Stimulated activated CD4-positive, alpha-beta T cell treated with anti-CD3 and anti-CD28 coated beads, Interleukin-4, amount 100 ng/mL, for 4 hours (primary cell): ENCODE data around the gene SLC27A1.
"Not testable (repeated sequence)": the region's sequence is repeated elsewhere in the genome, so short reads cannot be mapped to it uniquely, and the experiment has no call there.

ENCODE experiments used
- DNase-seq, 2 experiments: peaks; one replicate each; pipeline ENCODE4 v3.0.0-alpha.2; 2020

Gene SLC27A1

DNA sequence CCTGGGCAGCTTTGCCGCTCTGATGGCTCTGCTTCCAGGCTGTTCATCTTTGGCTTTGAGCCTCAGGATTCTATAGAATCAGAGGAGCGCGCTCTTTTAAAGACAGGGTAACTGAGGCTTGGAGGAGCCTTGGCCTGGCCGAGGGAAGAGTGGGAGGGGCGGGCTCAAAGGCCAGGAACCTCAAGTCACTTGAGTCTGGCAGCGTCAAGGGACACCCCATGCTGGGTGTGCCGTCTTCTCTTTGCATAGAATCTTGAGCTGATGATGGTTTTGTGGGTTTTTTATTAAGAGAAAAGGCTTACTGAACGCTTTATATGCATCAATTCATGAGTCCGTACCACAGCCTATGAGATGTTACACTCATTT lies 42.2 kb downstream of the SLC27A1 start:
- no peak for DNase-seq

DNA sequence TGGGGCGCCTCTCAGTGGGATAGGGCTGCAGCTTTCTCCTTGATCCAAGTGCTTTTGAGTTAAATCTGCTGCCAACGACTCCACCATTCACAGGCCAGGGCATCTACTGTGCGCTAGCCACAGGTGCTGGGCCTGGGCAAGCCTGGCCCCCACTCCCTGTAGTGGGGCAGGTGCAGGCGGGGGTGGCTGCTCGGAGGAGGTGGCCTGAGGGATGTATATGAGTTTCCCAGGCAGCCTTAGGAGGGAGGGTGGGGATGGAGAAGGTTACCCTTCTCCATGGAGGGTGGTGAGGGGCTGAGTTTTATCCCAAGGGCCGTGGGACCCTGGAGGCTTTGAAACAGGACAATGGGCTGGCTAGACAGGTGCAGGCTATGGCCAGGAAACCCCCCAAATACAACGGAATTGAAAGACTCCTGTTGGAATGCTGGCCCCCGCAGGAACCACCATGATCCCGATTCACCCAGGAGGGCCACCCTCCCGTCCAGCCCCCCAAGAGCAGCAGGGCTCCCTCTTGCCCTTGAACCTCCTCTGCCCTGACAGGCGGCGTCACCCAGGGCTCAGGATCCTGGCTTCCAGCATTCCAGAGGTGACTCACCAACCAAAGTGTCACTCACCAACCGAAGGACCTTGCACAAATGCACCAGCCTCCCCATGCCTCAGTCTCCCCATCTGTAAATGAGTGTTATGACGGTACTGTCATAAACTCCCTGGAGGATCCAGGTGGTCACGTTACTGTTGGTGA lies 45.3 kb downstream of the SLC27A1 start:
- DNase-seq: no peak

DNA sequence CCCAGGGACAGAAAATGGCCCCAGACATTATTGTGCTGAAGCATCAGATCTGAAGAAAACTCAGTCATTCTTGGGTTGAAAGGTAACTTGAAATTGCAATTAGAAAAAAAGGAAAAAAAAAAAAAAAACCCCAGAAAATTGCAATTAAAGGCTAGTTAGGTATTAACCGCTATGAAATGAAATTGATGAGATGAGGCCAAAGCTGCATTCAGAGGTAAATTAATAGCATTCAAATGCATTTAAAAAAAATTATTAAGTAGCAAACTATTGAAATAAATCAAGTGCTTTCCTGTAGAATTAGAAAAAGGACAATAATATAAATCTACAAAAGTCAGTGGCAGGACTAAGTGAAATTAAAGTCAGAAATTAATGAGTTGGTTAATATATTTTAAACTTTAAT lies 47.6 kb downstream of the SLC27A1 start:
- no peak for DNase-seq

DNA sequence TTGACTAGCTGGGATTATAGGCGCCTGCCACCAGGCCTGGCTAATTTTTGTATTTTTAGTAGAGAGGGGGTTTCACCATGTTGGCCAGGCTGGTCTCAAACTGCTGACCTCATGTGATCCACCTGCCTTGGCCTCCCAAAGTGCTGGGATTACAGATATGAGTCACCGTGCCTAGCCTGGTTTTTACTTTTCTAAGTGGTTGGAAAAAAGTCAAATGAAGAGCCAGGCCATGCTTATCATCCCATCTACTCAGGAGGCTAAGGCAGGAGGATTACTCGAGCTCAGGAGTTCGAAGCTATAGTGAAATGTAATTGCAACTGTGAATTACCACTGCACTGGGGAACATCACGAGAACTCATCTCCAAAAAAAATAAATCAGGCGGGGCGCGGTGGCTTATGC lies 48.3 kb downstream of the SLC27A1 start:
- DNase-seq: not testable (repeated sequence)

DNA sequence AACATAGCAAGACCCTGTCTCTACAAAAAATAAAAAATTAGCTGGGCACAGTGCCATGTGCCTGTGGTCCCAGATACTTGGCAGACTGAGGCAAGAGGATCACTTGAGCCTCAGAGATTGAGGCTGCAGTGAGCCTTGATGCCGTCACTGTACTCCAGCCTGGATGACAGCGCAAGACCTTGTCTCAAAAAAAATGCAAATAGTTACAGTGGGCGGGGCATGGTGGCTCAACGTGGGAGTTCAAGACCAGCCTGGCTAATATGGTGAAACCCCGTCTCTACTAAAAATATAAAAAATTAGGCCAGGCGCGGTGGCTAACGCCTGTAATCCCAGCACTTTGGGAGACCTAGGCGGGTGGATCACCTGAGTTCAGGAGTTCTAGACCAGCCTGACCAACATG lies 49.6 kb downstream of the SLC27A1 start:
- no peak for DNase-seq

DNA sequence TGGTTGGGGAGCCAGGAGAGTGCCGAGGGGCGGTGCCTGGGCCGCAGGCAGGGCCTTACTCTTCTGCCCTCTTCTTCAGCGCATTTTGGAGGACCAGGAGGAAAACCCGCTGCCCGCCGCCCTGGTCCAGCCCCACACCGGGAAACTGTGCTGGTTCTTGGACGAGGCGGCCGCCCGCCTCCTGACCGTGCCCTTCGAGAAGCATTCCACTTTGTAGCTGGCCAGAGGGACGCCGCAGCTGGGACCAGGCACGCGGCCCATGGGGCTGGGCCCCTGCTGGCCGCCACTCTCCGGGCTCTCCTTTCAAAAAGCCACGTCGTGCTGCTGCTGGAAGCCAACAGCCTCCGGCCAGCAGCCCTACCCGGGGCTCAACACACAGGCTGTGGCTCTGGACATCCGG lies 50.5 kb downstream of the SLC27A1 start:
- DNase-seq: no peak

DNA sequence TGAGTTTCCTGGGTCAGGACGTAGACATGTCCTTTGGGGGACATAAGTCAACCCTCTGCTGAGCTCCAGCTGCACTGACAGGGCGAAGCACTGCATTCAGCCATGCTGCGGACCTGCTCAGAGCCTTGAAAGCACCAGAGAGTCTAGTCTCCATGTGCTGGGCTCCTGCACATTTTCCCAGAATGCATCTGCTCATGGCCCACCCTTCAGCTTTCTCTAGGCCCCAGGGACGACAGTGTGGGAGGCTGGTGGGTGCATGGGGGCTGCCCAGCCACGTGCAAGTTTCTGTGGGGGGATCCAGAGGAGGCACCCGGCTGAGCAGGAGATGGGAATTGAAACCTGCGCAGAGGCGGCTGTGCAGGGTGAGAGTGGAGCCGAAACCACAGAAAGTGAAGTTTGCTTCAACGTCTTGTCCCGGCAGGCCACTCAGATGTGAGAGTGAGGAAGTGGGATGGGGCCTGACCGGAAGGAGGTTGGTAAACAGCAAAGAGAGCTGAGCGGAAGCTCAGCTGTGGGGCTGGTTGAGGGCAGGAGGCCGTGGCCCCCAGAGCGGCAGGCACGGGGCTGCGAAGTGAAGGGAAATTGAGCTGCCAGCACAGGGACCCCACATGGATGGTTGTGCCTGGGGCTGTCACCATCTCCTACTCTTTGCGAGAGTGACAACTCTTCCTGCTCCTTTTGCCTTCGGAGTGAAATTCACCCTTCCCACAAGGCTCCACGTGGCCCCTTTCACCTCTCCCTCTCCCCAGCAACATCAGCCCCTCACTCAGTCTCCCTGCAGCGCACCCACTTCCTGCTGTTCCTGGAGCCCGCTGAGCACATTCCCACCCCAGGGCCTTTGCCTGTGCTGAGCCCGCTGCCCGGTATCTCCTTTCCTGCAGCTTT lies 52.9 kb downstream of the SLC27A1 start:
- peak; percentile 22 to 27 for DNase-seq

DNA sequence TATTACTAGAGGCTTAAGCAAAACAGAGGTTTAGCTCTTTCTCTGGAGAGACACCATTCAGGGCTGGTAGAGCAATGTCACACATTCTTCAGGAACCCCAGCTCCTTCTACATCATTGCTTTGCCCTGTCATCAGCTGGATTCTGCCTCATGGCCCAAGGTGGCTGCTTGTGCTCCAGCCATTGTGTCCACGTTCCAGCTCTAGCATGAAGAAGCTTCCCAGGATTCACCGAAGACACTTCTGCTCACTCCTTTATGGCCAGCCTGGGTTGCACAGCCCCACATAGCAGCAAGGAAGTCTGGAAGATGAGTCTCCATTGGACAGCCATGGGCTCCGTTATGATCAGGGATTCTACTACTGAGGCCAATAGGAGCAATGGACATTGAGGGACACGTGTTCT lies 54.3 kb downstream of the SLC27A1 start:
- DNase-seq: no peak

DNA sequence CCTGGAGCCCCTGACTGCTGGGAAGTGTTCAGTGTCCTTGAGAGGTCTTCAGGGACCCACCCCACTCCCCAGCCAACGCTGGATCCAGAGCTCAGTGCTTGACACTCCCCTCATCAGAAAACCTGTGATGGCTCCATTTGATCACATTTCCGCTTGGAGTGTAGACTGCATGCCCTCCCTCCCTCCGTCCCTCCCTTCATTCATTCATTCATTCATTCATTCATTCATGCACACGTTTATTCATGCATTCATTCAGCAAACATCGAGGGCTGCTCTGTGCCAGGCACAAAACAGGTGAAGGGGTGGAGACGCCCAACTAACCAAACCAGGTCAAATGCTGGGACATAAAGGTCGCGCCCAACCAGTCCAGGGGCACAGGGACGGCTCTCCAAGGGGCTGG lies 54.8 kb downstream of the SLC27A1 start:
- DNase-seq: no peak

DNA sequence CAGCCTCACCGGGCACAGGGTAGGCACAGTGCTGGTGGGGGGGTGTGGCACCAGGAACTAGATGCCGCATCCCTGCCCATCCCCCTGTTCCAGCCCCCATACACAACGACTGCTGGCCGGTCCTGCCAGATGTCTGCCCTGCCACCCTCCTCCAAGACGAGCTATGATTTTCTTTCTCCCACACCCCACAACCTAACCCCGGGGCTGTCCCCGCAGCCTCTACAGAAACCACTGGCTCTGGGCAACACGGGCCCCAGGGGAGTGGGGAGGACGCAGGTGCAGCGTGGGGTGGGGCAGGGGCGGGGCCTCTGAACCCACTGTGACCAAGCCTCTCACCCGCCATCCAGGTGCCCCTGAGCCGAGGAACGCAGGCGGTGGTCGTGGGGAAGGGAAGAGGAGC lies 56.6 kb downstream of the SLC27A1 start:
- DNase-seq: no peak

DNA sequence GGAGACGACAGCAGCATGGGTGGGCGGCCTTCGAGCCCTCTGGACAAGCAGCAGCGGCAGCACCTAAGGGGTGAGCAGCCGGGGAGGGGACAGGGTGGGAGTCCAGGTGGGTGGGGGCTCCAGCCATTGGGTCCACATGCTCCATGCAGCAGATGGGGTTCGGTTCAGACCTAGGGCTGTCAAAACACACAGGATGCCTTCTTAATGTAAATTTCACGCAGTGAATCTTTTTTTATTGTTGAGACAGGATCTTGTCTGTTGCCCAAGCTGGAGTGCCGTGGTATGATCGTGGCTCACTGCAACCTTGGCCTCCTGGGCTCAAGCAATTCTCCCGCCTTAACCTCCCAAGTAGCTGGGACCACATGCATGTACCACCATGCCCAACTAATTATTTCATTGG lies 57.0 kb downstream of the SLC27A1 start:
- no peak for DNase-seq

DNA sequence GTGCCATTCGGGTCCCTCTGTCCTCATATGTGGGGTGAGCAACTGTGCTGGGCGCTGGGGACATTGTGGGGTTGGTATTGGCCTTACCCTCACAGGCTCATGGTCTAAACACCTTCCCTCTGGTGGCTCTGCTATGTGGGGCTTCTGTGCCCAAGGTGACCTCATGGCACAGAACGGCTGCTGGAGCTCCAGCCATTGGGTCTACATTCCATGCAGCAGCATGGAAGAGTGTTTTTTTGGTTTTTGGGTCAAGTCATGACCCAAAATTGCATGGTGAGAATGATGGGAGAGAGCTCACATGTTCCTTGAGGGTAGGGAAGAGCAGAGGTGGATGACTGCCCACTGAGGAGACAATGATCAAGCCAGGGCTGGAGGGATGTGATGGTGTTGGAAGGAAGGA lies 58.3 kb downstream of the SLC27A1 start:
- no peak for DNase-seq

DNA sequence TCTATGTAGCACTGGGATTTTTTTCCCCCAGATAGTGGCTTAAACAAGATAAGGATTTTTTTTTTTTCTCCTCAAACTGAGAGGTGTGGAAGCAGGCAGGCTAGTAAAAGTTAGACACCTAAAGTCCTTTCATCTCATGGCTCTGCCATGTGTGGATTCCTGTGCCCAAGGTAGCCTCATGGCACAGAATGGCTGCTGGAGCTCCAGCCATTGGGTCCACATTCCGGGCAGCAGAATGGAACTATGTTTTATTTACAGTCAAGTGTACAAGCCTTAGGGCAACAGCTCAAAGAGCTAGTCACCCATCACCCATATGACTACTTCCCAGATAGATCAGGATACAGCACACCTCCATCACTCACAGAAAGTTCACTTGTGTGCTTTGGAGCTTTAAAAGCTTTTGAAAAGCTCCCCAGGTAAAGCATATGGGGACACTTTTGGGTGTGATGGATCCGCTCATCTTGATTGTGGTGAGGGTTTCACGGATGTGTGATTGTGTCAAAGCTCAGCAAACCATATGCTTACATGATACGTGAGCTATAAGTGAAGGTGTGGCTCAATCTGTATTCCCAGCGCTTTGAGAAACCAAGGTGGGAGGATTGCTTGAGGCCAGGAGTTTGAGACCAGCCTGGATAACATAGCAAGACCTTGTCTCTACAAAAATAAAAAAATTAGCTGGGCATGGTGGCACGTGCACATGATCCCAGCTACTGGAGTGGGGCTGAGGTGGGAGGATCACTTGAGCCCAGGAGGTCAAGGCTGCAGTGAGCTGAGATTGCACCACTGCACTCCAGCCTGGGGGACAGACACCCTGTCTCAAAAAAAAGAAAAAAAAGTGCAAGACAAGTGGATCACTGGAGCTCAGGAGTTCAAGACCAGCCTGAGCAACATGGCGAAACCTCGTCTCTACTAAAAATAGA lies 59.2 kb downstream of the SLC27A1 start:
- DNase-seq: no peak

DNA sequence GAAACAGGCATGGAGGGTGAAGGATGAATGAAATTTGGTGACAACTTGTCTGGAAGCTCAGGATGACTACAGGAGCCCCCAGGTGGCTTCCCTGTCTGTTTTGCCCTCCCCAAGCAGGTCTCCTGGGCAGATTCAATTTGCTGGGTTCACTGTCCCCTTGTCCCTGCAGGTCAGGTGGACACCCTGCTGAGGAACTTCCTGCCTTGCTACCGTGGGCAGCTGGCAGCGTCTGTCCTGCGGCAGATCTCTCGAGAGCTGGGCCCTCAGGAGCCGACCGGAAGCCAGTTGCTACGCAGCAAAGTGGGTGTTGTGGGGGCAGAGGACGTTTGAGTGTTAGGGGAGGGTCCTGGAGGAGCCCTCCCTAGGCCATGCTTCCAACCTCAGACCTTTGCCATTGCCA lies 60.3 kb downstream of the SLC27A1 start:
- no peak for DNase-seq

DNA sequence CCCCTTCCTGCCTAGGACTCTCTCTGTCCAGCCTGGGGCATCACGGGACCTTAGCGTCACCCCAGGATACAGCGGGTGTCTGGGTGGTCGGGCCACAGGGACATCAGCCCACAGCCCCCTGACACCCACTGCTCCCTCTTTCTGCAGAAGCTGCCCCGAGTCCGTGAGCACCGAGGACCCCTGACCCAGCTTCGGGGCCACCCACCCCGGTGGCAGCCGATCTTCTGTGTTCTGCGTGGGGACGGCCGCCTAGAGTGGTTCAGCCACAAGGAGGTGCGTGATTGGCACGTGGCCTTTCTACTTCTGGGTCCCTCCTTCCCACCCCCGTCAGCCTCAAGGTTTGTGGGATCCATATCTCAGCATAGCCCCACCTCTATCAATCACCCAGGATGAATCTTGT lies 61.8 kb downstream of the SLC27A1 start:
- no peak for DNase-seq

DNA sequence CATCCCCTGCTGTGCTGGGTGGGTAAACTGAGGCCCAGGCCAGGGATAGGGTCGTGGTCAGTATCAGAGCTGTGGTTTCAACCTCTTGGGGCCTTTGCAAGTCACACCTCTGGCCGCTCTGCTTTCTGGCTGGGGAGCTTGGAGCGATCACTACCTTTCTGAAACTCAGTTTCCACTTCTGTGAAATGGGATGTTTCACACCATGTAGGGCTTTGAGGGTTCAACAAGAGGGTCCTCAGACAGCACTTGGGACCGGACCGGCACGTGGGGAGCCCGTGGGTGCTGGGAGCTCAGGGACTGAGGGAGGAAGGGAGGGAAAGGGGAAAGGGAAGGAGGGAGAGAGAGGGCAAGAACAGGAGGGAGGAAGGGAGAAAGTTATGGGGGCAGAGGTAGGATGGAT lies 62.2 kb downstream of the SLC27A1 start:
- DNase-seq: no peak

DNA sequence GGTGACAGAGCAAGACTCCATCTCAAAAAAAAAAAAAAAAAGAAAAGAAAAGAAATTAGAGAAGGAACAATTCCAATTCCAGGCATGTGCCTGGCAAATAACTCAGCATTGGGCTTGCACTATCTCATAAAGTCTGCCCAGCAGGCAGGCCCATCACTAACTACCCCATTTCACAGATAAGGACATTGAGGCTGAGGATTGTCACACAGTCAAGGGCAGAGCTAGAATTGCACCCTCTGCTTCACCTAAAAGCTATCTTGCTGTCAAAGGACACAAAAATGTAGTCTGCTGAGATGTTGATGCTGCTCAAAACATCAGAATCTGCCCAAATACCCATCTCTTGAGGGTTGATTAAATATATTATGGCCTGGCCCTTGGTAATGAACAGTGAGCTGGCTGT lies 64.4 kb downstream of the SLC27A1 start:
- DNase-seq: no peak

DNA sequence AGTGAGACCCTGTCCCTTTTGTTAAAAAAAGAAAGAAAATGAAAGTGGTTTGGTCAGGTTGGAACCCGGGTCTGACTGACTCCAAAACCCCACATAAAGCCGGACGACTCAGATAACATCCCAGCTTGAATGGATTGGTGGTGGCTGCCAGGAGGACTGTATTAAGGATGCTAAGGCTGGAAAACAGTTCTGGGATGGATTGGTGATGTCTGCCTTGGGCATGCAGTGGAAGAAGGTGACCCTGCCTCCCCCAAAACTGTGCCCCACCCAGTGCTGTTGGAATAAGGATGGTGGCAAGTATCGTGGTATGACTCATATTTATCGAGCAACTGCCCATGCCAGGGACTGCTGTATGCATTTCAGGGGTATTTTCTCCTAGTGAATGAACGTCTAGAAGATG lies 66.6 kb downstream of the SLC27A1 start:
- no peak for DNase-seq

DNA sequence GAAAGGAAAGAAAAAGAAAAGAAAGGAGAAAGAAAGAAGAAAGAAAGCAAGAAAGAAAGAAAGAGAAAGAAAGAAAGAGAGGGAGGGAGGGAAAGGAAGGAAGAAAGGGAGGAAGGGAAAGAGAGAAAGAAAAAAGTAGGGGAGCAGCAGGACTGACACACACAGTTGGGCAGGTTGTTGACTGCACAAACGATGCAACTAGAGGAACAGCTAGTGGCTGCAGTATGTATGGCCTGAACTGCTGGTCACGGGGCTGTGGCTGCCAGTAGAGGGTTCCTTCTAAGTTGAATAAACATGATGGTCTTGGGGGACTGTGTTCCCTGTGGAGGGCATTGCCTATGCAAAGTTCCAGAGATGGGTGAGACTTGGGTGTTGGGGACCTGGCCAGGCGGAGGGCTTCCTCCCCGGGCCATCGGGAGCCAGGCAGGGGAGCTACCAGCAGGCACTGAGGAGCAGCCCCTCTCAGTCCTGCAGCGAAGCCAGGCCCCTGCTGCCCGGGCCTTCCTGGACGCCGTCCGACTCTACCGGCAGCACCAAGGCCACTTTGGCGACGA lies 68.4 kb downstream of the SLC27A1 start:
- DNase-seq: no peak

DNA sequence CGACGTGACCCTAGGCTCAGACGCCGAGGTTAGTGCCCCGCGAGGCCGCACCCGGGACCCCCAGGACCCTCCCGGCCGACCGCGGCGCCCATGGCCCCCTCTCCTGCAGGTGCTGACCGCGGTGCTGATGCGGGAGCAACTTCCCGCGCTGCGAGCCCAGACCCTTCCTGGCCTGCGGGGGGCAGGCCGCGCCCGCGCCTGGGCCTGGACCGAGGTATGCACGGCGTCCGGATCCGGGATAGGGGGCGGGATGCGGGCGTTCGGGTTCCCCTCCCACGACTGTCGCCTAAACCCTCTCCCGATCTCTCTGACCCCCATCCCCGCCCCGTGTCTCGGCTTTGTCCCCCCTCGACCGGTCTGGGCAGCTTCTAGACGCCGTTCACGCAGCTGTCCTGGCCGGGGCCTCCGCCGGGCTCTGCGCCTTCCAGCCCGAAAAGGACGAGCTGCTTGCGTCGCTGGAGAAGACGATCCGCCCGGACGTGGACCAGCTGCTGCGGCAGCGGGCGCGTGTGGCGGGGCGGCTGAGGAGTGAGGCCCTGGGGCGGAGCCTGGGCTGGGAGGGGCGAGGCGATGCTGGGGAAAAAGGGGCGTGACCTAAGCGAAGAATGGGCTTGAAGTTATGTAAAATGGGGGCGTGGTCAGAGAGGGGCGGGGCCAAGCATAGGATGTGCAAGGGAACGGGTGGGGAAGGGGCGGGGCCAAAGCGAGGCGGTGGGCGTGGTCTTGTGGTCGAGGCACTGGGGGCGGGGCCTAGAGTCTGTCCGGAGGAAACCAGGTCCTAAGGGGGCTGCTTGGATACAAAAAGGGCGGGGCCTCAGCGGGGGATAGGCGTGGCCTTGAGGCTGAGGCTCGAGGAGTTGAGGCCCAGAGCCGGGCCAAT lies 69.2 kb downstream of the SLC27A1 start:
- peak; percentile 91 for DNase-seq

DNA sequence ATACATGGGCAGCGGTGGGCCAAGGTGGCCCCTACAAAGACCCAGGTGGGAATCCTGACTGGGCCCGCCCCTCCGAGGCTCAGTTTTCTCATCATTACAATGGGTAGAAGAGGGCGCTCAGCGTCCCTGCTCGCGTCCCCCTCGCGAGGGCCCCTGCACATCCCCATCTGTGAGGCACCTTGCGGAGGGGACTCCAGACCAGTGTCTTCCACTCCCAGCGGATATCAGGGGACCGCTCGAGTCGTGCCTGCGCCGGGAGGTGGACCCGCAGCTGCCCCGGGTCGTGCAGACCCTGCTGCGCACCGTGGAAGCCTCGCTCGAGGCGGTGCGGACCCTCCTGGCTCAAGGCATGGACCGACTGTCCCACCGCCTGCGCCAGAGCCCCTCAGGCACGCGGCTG lies 69.8 kb downstream of the SLC27A1 start:
- DNase-seq: no peak

DNA sequence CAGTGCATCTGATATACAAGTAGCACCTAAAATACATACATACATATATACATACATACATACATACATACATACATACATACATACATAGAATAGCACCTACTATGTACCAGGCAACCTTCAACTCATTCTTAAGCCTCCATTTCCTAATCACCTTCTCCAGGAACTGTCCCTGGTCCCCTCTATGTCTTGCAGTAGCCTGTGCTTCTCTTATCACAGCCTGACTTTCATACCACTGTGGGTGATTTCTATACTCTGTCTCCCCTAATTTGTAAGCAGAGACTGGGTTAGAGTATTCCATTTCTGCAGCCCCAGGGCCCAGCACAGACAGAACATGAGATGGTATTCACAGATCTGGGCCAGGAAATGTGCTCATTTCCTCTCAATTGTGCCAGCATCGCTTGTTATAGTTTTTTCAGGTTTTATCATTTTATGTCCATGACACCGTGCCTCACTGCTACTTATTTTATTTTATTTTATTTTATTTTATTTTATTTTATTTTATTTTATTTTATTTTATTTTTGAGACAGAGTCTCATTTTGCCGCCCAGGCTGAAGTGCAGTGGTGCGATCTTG lies 70.9 kb downstream of the SLC27A1 start:
- DNase-seq: no peak
